ENCODE results near the gene DBNDD1.

The DBNDD1 gene

DNA sequence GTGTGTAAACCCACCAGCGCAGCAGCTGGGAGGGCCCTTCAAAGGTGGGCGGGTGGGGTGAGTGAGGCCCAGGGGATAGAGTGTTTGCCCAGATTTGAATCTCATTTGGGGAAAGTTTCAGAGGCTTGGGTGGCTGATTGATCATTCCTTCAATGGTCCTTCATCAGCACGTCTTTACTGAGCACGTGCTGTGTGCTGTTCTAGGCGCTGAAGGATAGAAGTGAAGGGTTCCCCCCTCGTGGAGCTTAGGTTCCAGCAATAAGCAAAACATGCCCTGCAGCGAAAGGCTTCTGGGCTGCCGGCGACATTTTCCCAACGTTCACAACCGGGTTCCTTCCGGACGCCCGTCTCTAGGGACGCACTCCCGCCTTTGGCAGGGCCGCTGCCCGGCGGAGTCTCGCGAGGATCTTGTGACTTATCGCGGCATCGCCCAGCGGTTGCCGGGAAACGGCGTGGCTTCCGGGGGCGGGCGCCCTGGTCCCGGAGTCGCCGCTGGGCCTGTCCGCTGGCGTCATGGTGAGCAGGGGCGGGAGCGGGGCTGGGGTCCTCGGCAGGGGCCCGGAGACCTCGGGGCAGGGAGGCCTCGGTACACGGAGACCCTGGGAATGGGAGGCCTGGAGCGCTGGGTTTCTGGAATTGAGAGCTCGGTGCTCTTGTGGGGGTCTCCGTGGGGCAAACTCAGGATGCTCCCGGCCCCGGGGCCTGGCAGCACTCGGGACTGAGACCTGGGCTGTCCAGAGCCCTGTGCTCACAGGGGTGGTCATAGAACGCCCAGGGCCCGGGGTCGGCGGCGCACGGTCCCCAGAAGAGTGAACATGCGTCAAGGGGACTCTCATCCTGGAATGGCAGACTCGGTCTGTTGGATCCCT lies 3.2 kb upstream of the DBNDD1 start:
- peak overlapping the region; percentile 51 for H3K27ac ChIP-seq
- TF ChIP-seq CTCF (conservative IDR thresholded peaks at IDR 0.05), result no peak

DNA sequence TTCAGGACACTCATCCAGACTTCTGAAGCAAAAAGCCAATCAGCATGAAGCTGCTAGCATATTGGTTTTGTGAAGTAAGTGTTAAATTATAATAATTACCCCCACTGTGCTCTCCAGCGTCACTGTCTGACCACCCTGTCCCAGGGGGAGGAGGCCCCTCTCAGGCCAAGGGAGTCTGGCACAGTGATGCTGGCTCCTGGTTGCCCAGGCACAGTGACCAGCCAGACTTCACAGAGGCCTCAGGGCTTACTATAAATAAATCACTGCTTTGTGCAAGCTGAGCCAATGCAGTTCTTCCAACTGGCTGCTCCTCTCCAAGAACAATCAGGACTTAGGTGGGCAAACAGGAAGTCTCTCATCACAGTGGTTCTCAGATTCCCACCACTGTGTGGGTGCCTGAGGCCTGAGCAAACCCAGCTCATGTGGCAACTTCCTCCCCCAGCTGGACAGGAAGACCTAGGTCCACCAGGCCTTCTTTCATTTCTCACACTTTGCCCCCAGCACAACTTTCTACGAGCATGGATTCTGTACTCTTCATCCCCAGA lies 1.7 kb upstream of the DBNDD1 start:
- TF ChIP-seq CTCF (conservative IDR thresholded peaks at IDR 0.05), result no peak
- H3K27ac ChIP-seq, result peak overlapping the region; percentile 65

DNA sequence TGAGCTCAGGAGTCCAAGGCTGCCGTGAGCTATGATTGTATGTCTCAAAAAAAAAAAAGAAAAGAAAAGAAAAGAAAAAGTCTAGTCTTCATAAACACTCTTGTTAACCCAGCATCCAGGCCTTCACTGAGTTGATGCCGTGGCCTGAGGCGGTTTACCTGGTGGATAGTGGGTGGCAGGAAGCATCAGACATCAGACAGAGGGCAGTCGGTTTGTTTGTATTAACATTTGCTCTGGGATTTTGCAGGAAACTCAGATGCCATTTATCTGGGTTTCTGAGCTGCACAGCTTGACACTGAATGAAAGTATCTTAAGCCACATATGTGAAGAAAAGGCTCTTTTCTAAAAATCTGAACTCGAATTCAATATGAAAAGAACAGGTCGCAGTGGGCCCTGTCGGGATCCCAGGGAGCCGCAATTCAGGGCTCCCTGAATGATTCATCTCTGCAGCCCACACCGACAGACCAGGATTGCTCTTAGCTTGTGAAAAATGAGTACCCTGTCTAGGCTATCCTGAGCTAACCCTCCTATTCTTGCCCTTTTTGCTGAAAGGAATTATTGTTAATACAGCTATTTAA lies 1.1 kb upstream of the DBNDD1 start:
- peak overlapping the region; percentile 65 for H3K27ac ChIP-seq
- TF ChIP-seq CTCF (conservative IDR thresholded peaks at IDR 0.05), result no peak

- peak; percentile 69 for TF ChIP-seq CTCF (conservative IDR thresholded peaks at IDR 0.05)
- H3K27ac ChIP-seq, result peak overlapping the region; percentile 65
Observed at GRCh38 chr16:90019543-90020259, 445 bp upstream of the DBNDD1 start.

GRCh38 chr16:90018297-90018651 lies 982 bp downstream of the DBNDD1 start:
- peak overlapping the region; percentile 65 for H3K27ac ChIP-seq
- no peak for TF ChIP-seq CTCF (conservative IDR thresholded peaks at IDR 0.05)

DNA sequence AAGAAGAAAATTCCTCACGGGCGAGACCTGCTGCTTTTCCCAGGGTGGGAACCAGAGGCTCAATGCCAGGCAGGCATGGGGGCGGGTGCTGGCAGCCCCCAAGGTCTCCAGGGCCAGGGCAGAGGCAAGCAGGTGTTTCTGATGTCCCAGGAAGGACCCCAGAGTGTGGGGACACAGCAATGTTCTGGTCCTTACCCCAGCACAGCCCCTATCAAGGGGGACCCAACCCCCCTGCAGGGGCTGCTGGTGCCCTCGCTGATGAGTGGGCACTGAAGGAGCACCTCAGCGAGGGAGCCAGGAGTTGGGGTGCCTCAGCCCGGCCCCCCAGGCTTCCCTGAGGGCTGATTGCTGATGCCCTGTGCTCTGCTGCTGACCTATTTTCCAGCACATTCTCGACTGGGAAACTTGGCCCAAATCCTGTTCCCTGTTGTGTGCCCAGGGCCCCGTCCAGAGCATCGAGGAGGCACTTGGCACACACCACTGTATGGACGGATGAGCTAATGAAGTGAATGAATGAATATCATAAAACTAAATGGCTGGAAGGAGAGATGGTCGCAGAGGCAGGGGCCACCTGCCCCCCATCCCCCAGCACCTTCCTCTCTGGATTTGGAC lies 2.8 kb downstream of the DBNDD1 start:
- no peak overlapping the region for H3K27ac ChIP-seq
- no peak for TF ChIP-seq CTCF (conservative IDR thresholded peaks at IDR 0.05)
